H1 (cell line): Measurements from ENCODE around the gene IRF3. TPM values are rescaled to one million over a fixed set of nuclear protein-coding genes. Genes with fewer than 3 reads are reported as not detected.

Experiments used
- CBX8 ChIP-seq: fragments of 300-800, 300-1000 bp; sonication (generic); IDR thresholded peaks from 2 replicates; pipeline ENCODE4 v1.7.1; 2016; ENCODE audit warnings: low read depth, low read length, borderline replicate concordance
- CHD1 ChIP-seq: IDR thresholded peaks from 2 replicates; pipeline ENCODE4 v1.6.1; 2012; ENCODE audit warnings: low read depth, low read length, improper control_type of control experiment
- RNF2 ChIP-seq: fragments of 200-900, 300-1000 bp; sonication (generic); IDR thresholded peaks from 2 replicates; pipeline ENCODE4 v1.7.1; 2016; ENCODE audit warnings: borderline replicate concordance, low read depth, mild to moderate bottlenecking, antibody characterized with exemption, low read length; ENCODE audit not compliant: poor library complexity, severe bottlenecking; ENCODE audit errors: missing control alignments
- TAF7 ChIP-seq: optimal IDR thresholded peaks from 2 replicates; pipeline ENCODE3; 2011; ENCODE audit warnings: low read depth, mild to moderate bottlenecking, inconsistent platforms, low read length, moderate library complexity, borderline replicate concordance
- polyA plus RNA-seq, 7 experiments: library from polyadenylated mRNA; depleted of rRNA in 3 of 7; stranded (reverse) in 5 of 7; unstranded in 2 of 7; fragments of >200 nt in 5 of 7; fragments of 200-250 nt in 2 of 7; gene quantifications; 1 replicate in 5 of 7; 2 replicates in 1 of 7; 4 replicates in 1 of 7; pipeline versions ENCODE4 v1.2.1 to v1.2.3, GENCODE V29; 2011 to 2013; ENCODE audit warnings: missing spikeins in 2 of 7, mixed read lengths in 2 of 7
- total RNA-seq: library from RNA; stranded (reverse); fragmentation: NEBNext Ultra II Directional; extraction: Animal tissue kit (Norgen Biotek cat#: 25700); gene quantifications from 2 replicates; pipeline ENCODE4 v1.2.1, GENCODE V29; 2021

Gene IRF3
- total and polyA plus RNA-seq, 2 of the 8 experiments (the other 6 are each of a cell fraction or from before 2014, with no cell fraction given) = 103 to 114 TPM

- TF ChIP-seq RNF2 = no peak
- TF ChIP-seq CBX8 = no peak
- no peak for TF ChIP-seq CHD1
- no peak for TF ChIP-seq TAF7
Measured at GRCh38 chr19:49640113-49640898, 25.4 kb downstream of the IRF3 start, which contains the start of gene RRAS (continued).
